GM12874 (cell line): Measurements from ENCODE around the gene PPM1E.

Experiments
- TF ChIP-seq, protein P1 (sequence below): IDR thresholded peaks from 2 replicates; pipeline ENCODE4 v1.5.1; 2011; ENCODE audit warnings: low read depth, mild to moderate bottlenecking, control low read depth, low read length, moderate library complexity; ENCODE audit not compliant: insufficient read depth

Gene PPM1E

DNA sequence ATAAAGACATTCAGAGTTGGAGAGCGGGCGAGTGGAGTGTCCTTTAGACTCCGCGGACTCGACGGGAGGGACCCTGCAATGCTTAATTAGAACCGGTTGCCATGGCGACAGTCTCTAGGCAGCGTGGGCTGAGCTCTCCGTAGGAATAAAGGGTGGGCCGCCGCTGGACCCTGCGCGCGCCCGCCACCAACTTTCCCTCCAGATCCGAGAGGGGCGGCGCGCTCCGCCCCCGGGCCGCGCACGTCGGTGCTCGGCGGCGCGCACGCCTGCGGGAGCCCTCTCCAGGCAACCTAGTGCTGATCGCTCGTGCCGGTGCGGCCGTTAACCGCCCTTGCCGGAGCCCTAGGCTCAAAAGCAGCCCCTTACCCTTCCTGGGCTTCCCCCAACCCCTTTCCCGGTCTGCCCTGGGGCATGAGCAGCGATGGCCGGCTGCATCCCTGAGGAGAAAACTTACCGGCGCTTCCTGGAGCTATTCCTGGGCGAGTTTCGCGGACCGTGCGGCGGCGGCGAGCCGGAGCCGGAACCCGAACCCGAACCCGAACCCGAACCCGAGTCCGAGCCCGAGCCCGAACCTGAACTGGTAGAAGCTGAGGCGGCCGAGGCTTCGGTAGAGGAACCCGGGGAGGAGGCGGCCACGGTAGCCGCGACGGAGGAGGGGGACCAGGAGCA lies at the start of gene PPM1E:
PPM1E (plus strand) TSS at position 278 of the 669 bp plus-strand sequence.
- TF ChIP-seq, protein P1, sequence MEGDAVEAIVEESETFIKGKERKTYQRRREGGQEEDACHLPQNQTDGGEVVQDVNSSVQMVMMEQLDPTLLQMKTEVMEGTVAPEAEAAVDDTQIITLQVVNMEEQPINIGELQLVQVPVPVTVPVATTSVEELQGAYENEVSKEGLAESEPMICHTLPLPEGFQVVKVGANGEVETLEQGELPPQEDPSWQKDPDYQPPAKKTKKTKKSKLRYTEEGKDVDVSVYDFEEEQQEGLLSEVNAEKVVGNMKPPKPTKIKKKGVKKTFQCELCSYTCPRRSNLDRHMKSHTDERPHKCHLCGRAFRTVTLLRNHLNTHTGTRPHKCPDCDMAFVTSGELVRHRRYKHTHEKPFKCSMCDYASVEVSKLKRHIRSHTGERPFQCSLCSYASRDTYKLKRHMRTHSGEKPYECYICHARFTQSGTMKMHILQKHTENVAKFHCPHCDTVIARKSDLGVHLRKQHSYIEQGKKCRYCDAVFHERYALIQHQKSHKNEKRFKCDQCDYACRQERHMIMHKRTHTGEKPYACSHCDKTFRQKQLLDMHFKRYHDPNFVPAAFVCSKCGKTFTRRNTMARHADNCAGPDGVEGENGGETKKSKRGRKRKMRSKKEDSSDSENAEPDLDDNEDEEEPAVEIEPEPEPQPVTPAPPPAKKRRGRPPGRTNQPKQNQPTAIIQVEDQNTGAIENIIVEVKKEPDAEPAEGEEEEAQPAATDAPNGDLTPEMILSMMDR = no peak

DNA sequence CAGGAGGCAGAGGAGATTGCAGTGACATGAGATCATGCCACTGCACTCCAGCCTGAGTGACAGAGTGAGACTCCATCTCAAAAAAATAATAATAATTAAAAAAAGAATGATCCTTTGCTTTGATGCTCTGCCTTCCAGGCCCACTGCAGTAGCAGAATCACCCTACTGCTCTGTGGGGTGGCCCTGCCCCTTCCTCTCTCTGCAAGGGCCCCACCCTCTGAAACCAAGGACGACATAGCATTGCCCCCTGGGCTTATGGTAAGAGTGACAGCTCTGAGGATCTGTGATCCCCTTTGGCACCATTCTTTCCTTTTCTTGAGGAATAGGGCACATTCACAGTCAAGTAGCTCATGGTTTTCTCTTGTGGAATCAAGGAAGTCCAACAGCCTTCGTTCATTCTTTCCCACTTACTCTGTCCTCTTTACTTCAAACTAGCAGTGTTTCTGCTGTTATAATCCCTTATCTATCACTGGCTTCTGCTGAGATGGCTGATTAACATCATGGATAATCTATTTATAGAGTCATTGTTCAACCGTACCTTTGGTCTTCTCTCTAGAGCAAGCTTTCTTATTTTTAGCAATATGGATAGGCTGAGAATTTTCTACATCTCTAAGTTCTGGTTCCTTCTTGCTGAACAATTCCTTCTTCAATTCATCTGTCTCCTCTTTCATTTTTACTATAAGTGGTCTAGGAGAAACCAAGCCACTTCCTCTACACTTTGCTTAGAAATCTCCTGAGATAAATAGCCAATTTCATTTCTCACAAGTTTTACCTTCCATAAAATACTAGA lies 49.1 kb upstream of the PPM1E start:
- TF ChIP-seq, protein P1 = no peak

DNA sequence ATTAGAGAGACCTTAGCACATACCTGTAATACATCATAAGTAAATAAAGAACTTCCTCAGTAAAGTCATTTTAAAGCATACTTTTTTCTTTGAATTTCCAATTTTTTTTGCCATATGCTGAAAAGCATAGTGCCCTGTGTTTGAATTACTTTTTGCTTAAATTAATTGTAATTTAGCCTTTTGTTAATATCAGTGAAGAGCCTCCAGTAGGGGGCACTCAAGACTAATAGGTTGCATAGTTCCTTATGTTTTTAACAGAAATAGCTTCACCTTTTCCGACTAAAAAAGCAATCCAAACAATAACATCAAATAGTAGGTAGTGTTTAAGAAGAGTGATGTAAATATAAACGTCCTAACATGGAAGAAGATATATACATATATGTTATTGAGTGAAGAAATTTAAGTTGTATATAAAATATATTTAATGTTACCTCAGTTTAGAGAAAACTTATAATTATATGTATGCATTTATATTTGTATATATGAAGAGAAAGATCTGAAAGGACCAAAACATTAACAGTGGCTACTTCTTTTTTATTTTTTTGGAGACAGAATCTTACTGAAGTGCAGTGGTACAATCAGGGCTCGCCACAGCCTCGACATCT lies 44.6 kb upstream of the PPM1E start:
- TF ChIP-seq, protein P1 = peak; percentile 52; the same call in 1 of the 2 replicates

DNA sequence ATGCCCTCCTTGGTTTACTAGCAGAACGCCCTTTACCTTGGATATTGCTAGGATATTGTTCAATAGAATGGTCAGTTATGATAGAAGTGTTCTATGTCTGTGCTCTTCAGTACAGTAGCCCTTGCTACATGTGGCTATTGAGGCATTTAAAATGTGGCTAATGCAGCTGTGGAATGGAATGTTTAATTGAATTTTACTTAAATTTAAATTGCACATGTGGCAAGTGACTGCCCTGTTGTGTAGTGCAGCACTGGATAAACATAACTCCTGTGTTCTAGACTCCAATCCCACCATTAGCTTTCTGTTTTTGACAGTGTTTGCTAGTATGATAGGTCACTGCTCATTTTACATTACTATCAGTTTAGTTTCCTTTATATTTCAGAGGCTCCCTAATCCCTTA lies 33.4 kb upstream of the PPM1E start:
- TF ChIP-seq, protein P1 = no peak

DNA sequence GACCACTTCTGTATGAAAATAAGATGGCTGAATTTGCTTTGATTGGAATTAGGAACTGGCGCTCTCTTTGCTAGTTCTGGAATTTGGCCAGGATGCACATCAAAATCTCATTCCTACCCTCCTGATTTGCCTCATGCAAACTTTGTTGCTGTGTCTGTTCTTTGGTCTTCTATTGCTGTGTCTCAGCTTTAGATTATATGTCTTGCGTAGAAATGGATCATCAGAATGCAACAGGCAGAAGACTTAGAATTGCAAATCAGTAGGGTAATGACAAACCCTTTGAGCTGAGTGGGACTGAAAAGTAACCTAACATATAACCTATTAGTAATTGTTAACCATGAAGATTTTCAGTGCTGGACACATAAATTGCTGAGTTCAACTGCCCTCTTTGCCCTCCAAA lies 33.0 kb upstream of the PPM1E start:
- TF ChIP-seq, protein P1 = no peak

DNA sequence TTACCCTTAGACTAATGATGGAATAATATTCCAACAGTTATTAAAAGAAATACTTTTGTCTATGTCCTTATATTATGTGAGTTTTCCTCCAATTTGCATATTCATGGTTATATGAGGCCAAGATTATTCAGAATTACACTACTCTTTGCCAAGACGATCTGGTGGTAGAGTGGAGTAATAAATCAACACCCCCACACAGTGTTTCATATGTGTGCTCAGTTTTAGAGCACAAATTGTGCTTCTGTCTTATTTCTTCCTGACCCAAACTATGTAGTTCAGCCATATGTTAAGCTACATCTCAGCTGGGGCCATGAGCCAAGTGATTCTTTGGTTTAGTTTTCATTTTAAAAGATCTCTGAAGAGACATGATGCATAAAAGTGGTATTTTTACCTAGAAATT lies 26.9 kb upstream of the PPM1E start:
- TF ChIP-seq, protein P1 = no peak

DNA sequence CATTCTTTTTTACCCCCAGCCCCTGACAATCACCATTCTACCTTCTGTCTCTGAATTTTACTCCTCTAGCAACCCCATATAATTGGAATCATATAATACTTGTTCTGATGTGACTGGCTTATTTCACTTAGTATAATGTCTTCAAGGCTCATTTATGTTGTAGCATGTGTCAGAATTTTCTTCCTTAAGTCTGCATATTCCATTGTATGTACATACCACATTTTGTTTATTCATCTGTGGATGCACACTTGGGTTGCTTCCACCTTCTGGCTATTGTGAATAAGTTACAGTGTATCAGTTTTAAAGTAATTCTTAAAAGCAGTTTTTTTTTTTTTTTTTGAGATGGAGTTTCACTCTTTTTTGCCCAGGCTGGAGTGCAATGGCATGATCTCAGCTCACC lies 24.7 kb upstream of the PPM1E start:
- TF ChIP-seq, protein P1 = no peak
